GM10847 (cell line): ENCODE results near the gene CD33.

Experiments used
- POLR2A ChIP-seq: IDR thresholded peaks from 2 replicates; pipeline ENCODE4 v1.6.1; 2011; ENCODE audit not compliant: insufficient read length; ENCODE audit errors: extremely low read depth

The CD33 gene

DNA sequence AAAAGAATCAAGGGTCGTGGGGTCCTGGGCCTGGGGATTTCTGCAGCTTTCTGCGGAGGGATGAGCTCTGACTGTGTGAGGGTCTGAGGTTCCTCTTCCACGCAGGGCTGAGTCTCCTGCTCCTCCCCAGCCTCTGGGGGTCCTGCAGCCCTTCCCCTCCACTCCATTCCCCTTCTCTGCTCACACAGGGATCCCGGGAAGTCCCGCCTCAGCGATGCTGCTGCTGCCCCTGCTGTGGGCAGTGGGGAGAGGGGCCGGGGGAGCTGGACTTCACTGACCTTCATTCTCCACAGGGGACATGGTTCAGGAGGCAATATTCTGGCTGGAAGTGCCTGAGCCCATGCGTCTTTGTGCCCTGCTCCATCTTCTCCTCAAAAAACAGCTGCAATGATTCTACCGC, 26.2 kb upstream of the CD33 start:
- TF ChIP-seq POLR2A = no peak

GRCh38 chr19:51200071-51200666, 24.7 kb upstream of the CD33 start:
- TF ChIP-seq POLR2A = no peak

GRCh38 chr19:51201712-51202111, 23.2 kb upstream of the CD33 start:
- no peak for TF ChIP-seq POLR2A

DNA sequence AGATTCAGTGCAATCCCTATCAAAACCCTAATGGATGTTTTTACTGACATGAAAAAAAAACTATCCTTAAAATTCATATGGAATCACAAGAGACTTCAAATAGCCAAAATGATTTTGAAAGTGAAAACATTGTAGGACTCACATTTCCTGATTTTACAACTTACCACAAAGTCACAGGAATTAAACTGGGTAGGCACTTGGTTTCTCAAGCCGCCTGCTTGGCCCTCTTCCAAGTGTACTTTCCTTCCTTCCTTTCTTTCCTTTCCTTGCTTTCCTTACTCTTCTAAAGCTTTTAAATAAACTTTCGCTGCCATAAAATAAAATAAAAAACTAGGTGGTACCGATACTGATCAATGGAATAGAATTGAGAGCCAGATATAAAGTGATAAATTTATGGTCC, 21.0 kb upstream of the CD33 start:
- TF ChIP-seq POLR2A = no peak

GRCh38 chr19:51204321-51204720, 20.6 kb upstream of the CD33 start:
- TF ChIP-seq POLR2A = no peak

GRCh38 chr19:51207747-51208146, 17.1 kb upstream of the CD33 start:
- no peak for TF ChIP-seq POLR2A

DNA sequence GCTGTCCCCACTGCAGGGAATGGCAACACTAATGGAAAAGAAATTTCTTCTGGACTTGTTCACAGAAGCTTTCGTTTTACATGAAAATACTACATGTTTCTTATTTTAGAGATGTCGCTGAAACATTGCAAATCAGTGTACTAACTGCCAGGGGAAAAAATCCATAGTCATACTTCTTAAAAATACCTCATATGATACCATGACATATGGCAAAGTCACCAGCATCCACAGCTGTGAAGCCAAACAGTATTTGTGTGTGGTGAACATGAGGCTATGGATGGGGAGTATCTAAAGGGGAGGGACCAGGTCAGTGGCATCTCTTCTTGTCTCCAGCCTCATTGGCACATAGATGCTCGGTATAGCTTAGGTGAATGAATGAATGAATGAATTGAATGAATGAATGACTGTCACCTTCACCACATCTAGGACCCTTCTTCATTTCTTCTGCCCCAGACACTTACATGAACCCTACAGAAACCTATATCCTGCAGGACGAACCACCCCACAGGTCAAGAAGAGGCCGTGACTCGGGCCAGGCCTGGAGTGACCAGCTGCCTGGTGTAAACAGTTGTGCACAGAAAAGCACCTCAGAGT, 14.6 kb upstream of the CD33 start:
- TF ChIP-seq POLR2A = no peak

DNA sequence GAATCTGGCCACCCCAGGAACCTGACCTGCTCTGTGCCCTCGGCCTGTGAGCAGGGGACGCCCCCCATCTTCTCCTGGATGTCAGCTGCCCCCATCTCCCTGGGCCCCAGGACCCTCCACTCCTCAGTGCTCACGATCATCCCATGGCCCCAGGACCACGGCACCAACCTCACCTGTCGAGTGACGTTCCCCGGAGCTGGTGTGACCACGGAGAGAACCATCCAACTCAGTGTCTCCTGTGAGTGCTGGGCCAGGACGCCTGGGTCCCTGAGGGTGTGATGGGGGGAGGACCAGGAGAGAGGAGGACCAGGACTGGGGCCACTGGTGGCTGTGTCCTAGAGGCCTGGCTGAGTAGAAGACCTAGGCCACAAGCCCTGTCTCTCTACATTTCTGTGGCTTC, 13.0 kb upstream of the CD33 start:
- no peak for TF ChIP-seq POLR2A

- TF ChIP-seq POLR2A = no peak
These were observed 5.6 kb upstream of the CD33 start for GRCh38 chr19:51219307-51219706.

GRCh38 chr19:51219971-51220370, 4.9 kb upstream of the CD33 start:
- TF ChIP-seq POLR2A = no peak

- TF ChIP-seq POLR2A = no peak
These were observed 3.9 kb upstream of the CD33 start for GRCh38 chr19:51220996-51221395.

DNA sequence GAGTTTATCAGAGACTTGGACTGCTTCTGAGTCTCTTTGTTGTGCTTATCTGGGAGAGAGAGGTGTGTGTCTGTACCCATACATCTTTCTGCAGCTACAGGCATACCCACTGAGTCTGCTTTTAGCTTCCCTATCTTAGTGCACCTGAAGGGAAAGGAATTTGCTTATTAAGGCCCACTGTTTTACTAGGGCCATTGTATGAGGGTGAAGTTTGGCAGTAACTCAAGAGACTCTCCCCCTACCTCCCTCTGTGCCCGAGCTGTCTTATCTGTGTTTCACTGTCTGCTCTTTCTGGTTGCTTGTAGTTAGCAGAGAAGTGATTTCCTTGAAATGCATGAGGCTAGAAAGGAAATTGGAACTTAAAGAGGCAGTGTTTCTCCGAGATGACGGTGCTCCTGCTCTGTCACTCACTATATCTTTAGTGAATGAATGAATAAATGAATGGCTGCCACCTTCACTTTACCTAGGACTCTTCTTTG, 678 bp upstream of the CD33 start:
- no peak for TF ChIP-seq POLR2A

DNA sequence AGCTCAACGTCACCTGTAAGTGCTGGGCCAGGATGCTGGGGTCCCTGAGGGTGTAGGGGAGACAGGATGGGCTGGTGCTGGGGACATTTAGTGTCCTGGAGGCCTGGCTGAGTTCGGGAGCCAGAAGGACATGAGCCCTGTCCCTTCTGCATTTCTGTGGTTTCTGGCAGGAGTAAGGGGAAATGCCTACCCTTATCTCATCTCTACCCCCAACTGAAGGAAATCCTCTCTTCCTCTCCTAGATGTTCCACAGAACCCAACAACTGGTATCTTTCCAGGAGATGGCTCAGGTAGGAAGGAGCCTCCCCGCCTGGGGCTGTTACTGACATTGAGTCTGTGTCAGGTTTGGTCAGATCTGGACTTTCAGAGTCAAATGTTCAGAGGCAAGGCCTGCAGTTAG, 1.2 kb downstream of the CD33 start:
- TF ChIP-seq POLR2A = no peak

GRCh38 chr19:51227326-51227725, 2.4 kb downstream of the CD33 start:
- no peak for TF ChIP-seq POLR2A

- no peak for TF ChIP-seq POLR2A
These were observed 3.1 kb downstream of the CD33 start for GRCh38 chr19:51227966-51228365.

DNA sequence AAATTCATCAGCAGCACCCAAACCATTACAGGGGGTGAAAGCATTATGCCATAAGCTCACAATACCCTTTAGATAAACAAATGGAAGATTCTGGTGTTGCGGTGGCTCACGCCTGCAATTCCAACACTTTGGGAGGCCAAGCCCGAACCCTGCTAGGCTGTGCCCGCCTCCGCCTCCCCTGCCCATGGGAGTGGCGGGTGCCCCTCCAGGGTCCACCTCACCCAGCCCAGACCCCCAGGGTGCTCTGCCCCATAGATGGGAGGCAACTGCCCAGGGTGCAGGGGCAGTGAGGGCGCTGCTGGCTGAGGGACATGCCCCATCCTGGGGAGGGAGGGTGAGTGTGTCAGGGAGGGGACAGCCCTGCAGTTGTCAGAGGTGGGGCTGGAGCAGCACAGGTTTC, 16.0 kb downstream of the CD33 start:
- TF ChIP-seq POLR2A = no peak

- no peak for TF ChIP-seq POLR2A
These were observed 18.2 kb downstream of the CD33 start for GRCh38 chr19:51242881-51243630.

GRCh38 chr19:51246164-51246552, 21.3 kb downstream of the CD33 start:
- TF ChIP-seq POLR2A = no peak
